HG02588 (cell line): ENCODE measurements around the gene CBX5.
"Not testable (repeated sequence)": the region's sequence is repeated elsewhere in the genome, so short reads cannot be mapped to it uniquely, and the experiment has no call there.

ENCODE experiments used
- ATAC-seq: cut with Tn5 transposase; IDR thresholded peaks from one replicate; pipeline ENCODE4 v1.9.1; 2021; ENCODE audit warnings: mild to moderate bottlenecking, moderate library complexity; ENCODE audit not compliant: unreplicated experiment

CBX5 gene

GRCh38 chr12:54294953-54295566, 15.1 kb upstream of the CBX5 start:
- ATAC-seq = no peak

- no peak for ATAC-seq
These were observed 14.4 kb upstream of the CBX5 start for GRCh38 chr12:54294152-54294952.

- no peak for ATAC-seq
These were observed 13.0 kb upstream of the CBX5 start for GRCh38 chr12:54292931-54293241.

- ATAC-seq = no peak
These were observed 12.4 kb upstream of the CBX5 start for GRCh38 chr12:54292083-54292930.

- ATAC-seq = no peak
These were observed 7.6 kb upstream of the CBX5 start for GRCh38 chr12:54287261-54288157.

- ATAC-seq = no peak
These were observed 6.4 kb upstream of the CBX5 start for GRCh38 chr12:54286042-54287030.

- no peak for ATAC-seq
These were observed 5.5 kb upstream of the CBX5 start for GRCh38 chr12:54285150-54286041.

GRCh38 chr12:54284070-54284780, 4.3 kb upstream of the CBX5 start:
- ATAC-seq = not testable (repeated sequence)

- ATAC-seq = no peak
These were observed 3.1 kb upstream of the CBX5 start for GRCh38 chr12:54282949-54283593.

GRCh38 chr12:54281694-54282093, 1.8 kb upstream of the CBX5 start:
- ATAC-seq = not testable (repeated sequence)

- ATAC-seq = not testable (repeated sequence)
These were observed 1.3 kb upstream of the CBX5 start for GRCh38 chr12:54281261-54281638.

- peak; percentile 81 for ATAC-seq
These were observed 742 bp upstream of the CBX5 start, which contains the start of gene HNRNPA1 for GRCh38 chr12:54280468-54281260. TSS of gene HNRNPA1 (plus strand) at chr12:54280726. CDS start at chr12:54280808, 82 bp downstream.

GRCh38 chr12:54279227-54279631, 693 bp downstream of the CBX5 start:
- ATAC-seq = no peak

GRCh38 chr12:54277823-54278276, 2.1 kb downstream of the CBX5 start:
- no peak for ATAC-seq

- no peak for ATAC-seq
These were observed 3.6 kb downstream of the CBX5 start for GRCh38 chr12:54276368-54276767.

GRCh38 chr12:54273981-54274380, 5.9 kb downstream of the CBX5 start:
- no peak for ATAC-seq
